ENCODE data around the gene MVB12A. TPM values are rescaled to one million over a fixed set of nuclear protein-coding genes. Genes with fewer than 3 reads are reported as not detected.

MVB12A gene
- total RNA-seq, 1 experiment from 2014 or later, result 82.5 TPM

DNA sequence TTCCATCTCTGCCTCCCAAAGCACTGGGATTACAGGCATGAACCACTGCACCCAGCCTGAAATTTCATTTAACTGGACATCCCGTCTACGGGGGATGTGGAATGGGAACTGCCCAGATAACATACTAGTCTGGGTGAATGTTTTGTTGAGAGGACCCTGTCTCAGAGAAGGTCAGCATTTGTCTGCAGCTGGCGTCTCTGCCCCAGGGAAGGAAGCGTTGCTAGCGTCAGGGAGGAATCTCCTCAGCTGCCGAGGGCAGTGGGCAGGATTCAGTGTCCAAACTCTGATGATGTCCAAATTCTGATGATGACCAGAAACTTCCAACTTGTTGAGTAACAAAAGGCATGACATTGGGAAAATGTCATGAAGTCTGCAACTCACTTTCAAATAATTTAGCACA lies 37.8 kb downstream of the MVB12A start:
- ATAC-seq, result no peak
- Histone ChIP-seq H4K20me1 (ENCODE audit: low read length) (no peaks in the 10 kb centered on the region), H3F3A (ENCODE audit: low read length, unreplicated experiment) (no peaks in the 10 kb centered on the region), H3K4me3 (ENCODE audit: low read length) (no peak overlapping the region), H3K9me3 (ENCODE audit: low read length) (no peaks in the 10 kb centered on the region), H2AFZ (ENCODE audit: low read length) (no peak overlapping the region), H3K9me2 (replicated peaks; ENCODE audit: low read length) (no peaks in the 10 kb centered on the region), H3K79me2 (ENCODE audit: low read length) (no peaks in the 10 kb centered on the region), H3K27ac (ENCODE audit: low read length) (no peak overlapping the region), H3K27me3 (ENCODE audit: low read length) (peaks cover 15% of the 10 kb centered on the region; the same call in 1 of the 2 replicates), H3K4me2 (ENCODE audit: low read length) (no peak overlapping the region), H3K9ac (ENCODE audit: low read length) (no peak overlapping the region), H3K36me3 (ENCODE audit: low read depth, low read length) (no peaks in the 10 kb centered on the region; the same call in 1 of the 2 replicates), H3K4me1 (ENCODE audit: insufficient read depth, low read length) (no peaks in the 10 kb centered on the region)
- no peak for DNase-seq
- TF ChIP-seq EZH2phosphoT487 (IDR thresholded peaks at IDR 0.05; ENCODE audit: borderline replicate concordance, low read length) (no peak), EZH2 (IDR thresholded peaks at IDR 0.05; ENCODE audit: low read length, unreplicated experiment) (no peak)
- TF ChIP-seq, protein P1, sequence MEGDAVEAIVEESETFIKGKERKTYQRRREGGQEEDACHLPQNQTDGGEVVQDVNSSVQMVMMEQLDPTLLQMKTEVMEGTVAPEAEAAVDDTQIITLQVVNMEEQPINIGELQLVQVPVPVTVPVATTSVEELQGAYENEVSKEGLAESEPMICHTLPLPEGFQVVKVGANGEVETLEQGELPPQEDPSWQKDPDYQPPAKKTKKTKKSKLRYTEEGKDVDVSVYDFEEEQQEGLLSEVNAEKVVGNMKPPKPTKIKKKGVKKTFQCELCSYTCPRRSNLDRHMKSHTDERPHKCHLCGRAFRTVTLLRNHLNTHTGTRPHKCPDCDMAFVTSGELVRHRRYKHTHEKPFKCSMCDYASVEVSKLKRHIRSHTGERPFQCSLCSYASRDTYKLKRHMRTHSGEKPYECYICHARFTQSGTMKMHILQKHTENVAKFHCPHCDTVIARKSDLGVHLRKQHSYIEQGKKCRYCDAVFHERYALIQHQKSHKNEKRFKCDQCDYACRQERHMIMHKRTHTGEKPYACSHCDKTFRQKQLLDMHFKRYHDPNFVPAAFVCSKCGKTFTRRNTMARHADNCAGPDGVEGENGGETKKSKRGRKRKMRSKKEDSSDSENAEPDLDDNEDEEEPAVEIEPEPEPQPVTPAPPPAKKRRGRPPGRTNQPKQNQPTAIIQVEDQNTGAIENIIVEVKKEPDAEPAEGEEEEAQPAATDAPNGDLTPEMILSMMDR (conservative IDR thresholded peaks at IDR 0.05; ENCODE audit: low read depth, low read length), result no peak
- POLR2A ChIA-PET (ENCODE audit: unreplicated experiment), result no interaction called here
- no TSS peak for BruUV-seq (replicated peaks)
- CTCF ChIA-PET, result no interaction called here
- intact Hi-C loops (cut with micrococcal nuclease), result no loop called here

DNA sequence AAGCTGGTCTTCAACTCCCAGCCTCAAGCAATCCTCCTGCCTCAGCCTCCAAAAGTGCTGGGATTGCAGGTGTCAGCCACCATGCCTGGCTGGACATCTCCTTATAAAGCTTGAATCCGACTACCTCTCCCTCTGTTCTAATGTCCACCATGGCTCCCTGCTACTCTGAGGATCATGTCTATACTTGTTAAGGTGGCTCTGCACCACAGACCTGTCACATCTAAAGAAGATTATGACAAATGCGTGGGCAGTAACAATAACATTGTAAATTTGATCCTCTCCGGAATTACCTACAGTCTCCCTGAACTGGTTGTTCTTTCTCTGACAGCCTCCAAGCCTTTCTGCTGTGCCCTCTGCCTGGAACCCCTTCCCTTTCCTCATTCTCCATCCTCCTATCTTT lies 39.1 kb downstream of the MVB12A start:
- H3K9ac ChIP-seq (ENCODE audit: low read length), result no peak overlapping the region
- no peak for ATAC-seq

More for the DNA sequence above, 39.1 kb downstream of the MVB12A start:
- no peaks in the 10 kb centered on the region for H4K20me1 ChIP-seq (ENCODE audit: low read length)
- POLR2A ChIA-PET (ENCODE audit: unreplicated experiment), result no interaction called here
- no peaks in the 10 kb centered on the region for H3K4me1 ChIP-seq (ENCODE audit: insufficient read depth, low read length)
- TF ChIP-seq EZH2phosphoT487 (IDR thresholded peaks at IDR 0.05; ENCODE audit: borderline replicate concordance, low read length) (no peak), EZH2 (IDR thresholded peaks at IDR 0.05; ENCODE audit: low read length, unreplicated experiment) (no peak)
- TF ChIP-seq, protein P1 (conservative IDR thresholded peaks at IDR 0.05; ENCODE audit: low read depth, low read length), result no peak
- no peak overlapping the region for H3K27ac ChIP-seq (ENCODE audit: low read length)
- H3K4me2 ChIP-seq (ENCODE audit: low read length), result no peak overlapping the region
- no peak for DNase-seq
- no peak overlapping the region for H2AFZ ChIP-seq (ENCODE audit: low read length)
- H3K4me3 ChIP-seq (ENCODE audit: low read length), result no peak overlapping the region
- H3K27me3 ChIP-seq (ENCODE audit: low read length), result peaks cover 15% of the 10 kb centered on the region; the same call in 1 of the 2 replicates
- no TSS peak for BruUV-seq (replicated peaks)
- no peaks in the 10 kb centered on the region for H3K36me3 ChIP-seq (ENCODE audit: low read depth, low read length)
- no peaks in the 10 kb centered on the region for H3K9me3 ChIP-seq (ENCODE audit: low read length)
- no peaks in the 10 kb centered on the region for H3F3A ChIP-seq (ENCODE audit: low read length, unreplicated experiment)
- intact Hi-C loops (cut with micrococcal nuclease), result no loop called here
- no peaks in the 10 kb centered on the region for H3K79me2 ChIP-seq (ENCODE audit: low read length)
- H3K9me2 ChIP-seq (replicated peaks; ENCODE audit: low read length), result no peaks in the 10 kb centered on the region
- CTCF ChIA-PET, result no interaction called here
